GM12878 (cell line): ENCODE data around the gene CALR.

Experiments used
- ASH2L ChIP-seq: fragments of 300-600, 200-600 bp; sonication (generic); IDR thresholded peaks from 2 replicates; pipeline ENCODE4 v1.6.1; 2017; ENCODE audit warnings: low read depth, mild to moderate bottlenecking, borderline replicate concordance
- EZH2 ChIP-seq: IDR thresholded peaks from 2 replicates; pipeline ENCODE4 v1.6.1; 2012; ENCODE audit warnings: low read depth, mild to moderate bottlenecking, control low read depth, inconsistent platforms, low read length, borderline replicate concordance; ENCODE audit not compliant: control insufficient read depth
- FOS ChIP-seq: IDR thresholded peaks from 3 replicates; pipeline ENCODE4 v1.6.1; 2011; ENCODE audit warnings: borderline replicate concordance; ENCODE audit not compliant: insufficient read length; ENCODE audit errors: extremely low read depth
- FOXM1 ChIP-seq: IDR thresholded peaks from 2 replicates; pipeline ENCODE4 v1.6.1; 2012; ENCODE audit warnings: low read depth, mild to moderate bottlenecking, inconsistent platforms, low read length, moderate library complexity
- SMC3 ChIP-seq: IDR thresholded peaks from 2 replicates; pipeline ENCODE4 v1.6.1; 2011; ENCODE audit warnings: low read length, improper control_type of control experiment, borderline replicate concordance
- TCF12 ChIP-seq: IDR thresholded peaks from 2 replicates; pipeline ENCODE4 v1.6.1; 2011; ENCODE audit warnings: low read depth, mild to moderate bottlenecking, low read length
- TF ChIP-seq, protein P1 (sequence below), 3 experiments: IDR thresholded peaks in 2 of 3; conservative IDR thresholded peaks in 1 of 3; 2 replicates each; pipeline ENCODE4 v1.5.1; 2011; ENCODE audit warnings: low read depth in 3 of 3, low read length in 3 of 3, mild to moderate bottlenecking in 3 of 3, control low read depth in 2 of 3, moderate library complexity in 2 of 3, inconsistent platforms in 1 of 3, mixed read lengths in 1 of 3; ENCODE audit not compliant: control insufficient read depth in 2 of 3, insufficient read depth in 1 of 3; ENCODE audit errors: extremely low read depth in 1 of 3

DNA sequence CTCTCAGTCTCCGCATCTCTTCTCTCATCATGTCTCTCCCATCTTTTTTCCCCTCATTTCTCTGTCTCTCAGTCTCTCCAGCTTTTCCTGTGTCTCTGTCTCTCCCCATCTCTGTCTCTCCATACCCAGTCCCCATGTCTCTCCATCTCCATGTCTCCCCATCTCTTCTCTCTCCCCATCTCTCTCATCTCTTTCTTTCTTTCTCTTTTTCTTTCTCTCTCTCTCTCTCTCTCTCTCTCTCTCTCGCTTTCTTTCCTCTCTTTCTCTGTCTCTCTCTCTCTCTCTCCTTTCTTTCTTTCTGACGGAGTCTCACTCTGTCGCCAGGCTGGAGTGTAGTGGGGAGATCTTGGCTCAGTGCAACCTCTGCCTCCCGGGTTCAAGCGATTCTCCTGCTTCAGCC is 44.2 kb downstream of the CALR start:
- TF ChIP-seq SMC3 (no peak), FOXM1 (no peak), EZH2 (no peak), TCF12 (no peak), ASH2L (no peak), FOS (no peak)
- TF ChIP-seq, protein P1, sequence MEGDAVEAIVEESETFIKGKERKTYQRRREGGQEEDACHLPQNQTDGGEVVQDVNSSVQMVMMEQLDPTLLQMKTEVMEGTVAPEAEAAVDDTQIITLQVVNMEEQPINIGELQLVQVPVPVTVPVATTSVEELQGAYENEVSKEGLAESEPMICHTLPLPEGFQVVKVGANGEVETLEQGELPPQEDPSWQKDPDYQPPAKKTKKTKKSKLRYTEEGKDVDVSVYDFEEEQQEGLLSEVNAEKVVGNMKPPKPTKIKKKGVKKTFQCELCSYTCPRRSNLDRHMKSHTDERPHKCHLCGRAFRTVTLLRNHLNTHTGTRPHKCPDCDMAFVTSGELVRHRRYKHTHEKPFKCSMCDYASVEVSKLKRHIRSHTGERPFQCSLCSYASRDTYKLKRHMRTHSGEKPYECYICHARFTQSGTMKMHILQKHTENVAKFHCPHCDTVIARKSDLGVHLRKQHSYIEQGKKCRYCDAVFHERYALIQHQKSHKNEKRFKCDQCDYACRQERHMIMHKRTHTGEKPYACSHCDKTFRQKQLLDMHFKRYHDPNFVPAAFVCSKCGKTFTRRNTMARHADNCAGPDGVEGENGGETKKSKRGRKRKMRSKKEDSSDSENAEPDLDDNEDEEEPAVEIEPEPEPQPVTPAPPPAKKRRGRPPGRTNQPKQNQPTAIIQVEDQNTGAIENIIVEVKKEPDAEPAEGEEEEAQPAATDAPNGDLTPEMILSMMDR (IDR thresholded peaks at IDR 0.05 in 2 of 3, conservative IDR thresholded peaks at IDR 0.05 in 1 of 3; ENCODE audit: control insufficient read depth in 2 of 3, extremely low read depth in 1 of 3, insufficient read depth in 1 of 3, low read depth in 3 of 3, low read length in 3 of 3) = no peak
